T-helper 9 cell (primary cell): ENCODE measurements around the gene NPPB.
A peak's percentile ranks its signal among the peaks of the same experiment; 100 is the strongest.
"Not testable (repeated sequence)": the region's sequence is repeated elsewhere in the genome, so short reads cannot be mapped to it uniquely, and the experiment has no call there.

Source experiments
- DNase-seq: peaks from one replicate; pipeline ENCODE4 v3.0.0-alpha.2; 2020
- total RNA-seq, 2 donors: gene quantifications; one replicate each; lab custom pipeline; 2026; lab: John Stamatoyannopoulos, UW

The NPPB gene
- 0 reads per million in 2 donors for total RNA-seq

- DNase-seq: no peak
These were observed at the start of gene NPPB for GRCh38 chr1:11858613-11858967. Gene NPPB (minus strand): TSS chr1:11858945. CDS start chr1:11858833, 112 bp downstream.

- peak; percentile 36 for DNase-seq
These were observed 49.4 kb upstream of the NPPB start for GRCh38 chr1:11908095-11908675.

- peak; percentile 80 for DNase-seq
These were observed 48.7 kb upstream of the NPPB start for GRCh38 chr1:11907275-11908094.

GRCh38 chr1:11906870-11907269, 48.1 kb upstream of the NPPB start:
- DNase-seq: no peak

- no peak for DNase-seq
These were observed 46.2 kb upstream of the NPPB start for GRCh38 chr1:11904978-11905377.

GRCh38 chr1:11904156-11904555, 45.4 kb upstream of the NPPB start:
- not testable (repeated sequence) for DNase-seq

GRCh38 chr1:11903210-11903609, 44.5 kb upstream of the NPPB start:
- no peak for DNase-seq

- not testable (repeated sequence) for DNase-seq
These were observed 42.7 kb upstream of the NPPB start for GRCh38 chr1:11901446-11901845.

- DNase-seq: no peak
These were observed 40.2 kb upstream of the NPPB start for GRCh38 chr1:11898831-11899467.

GRCh38 chr1:11898086-11898785, 39.5 kb upstream of the NPPB start:
- no peak for DNase-seq

GRCh38 chr1:11894501-11894900, 35.8 kb upstream of the NPPB start:
- DNase-seq: not testable (repeated sequence)

- peak; percentile 73 for DNase-seq
These were observed 35.1 kb upstream of the NPPB start for GRCh38 chr1:11893907-11894251.

- DNase-seq: no peak
These were observed 32.9 kb upstream of the NPPB start for GRCh38 chr1:11891433-11892186.

- no peak for DNase-seq
These were observed 30.1 kb upstream of the NPPB start for GRCh38 chr1:11888877-11889208.

- DNase-seq: no peak
These were observed 29.6 kb upstream of the NPPB start for GRCh38 chr1:11888206-11888876.

GRCh38 chr1:11887666-11888007, 28.9 kb upstream of the NPPB start:
- no peak for DNase-seq

GRCh38 chr1:11886986-11887665, 28.4 kb upstream of the NPPB start:
- DNase-seq: no peak

GRCh38 chr1:11885916-11886315, 27.2 kb upstream of the NPPB start:
- no peak for DNase-seq

GRCh38 chr1:11882814-11883538, 24.2 kb upstream of the NPPB start:
- no peak for DNase-seq

GRCh38 chr1:11881749-11882441, 23.1 kb upstream of the NPPB start:
- no peak for DNase-seq
